ENCODE data around the gene GREB1.

The GREB1 gene

GRCh38 chr2:11612553-11613215 is 78.8 kb downstream of the GREB1 start:
- no peak for DNase-seq (ENCODE audit: low spot score)

- DNase-seq (ENCODE audit: low spot score) = no peak
Measured at GRCh38 chr2:11613297-11613696, 79.5 kb downstream of the GREB1 start.

GRCh38 chr2:11615209-11615608 is 81.4 kb downstream of the GREB1 start:
- DNase-seq (ENCODE audit: low spot score) = no peak

GRCh38 chr2:11616097-11616687 is 82.3 kb downstream of the GREB1 start:
- DNase-seq (ENCODE audit: low spot score) = no peak

- DNase-seq (ENCODE audit: low spot score) = no peak
Measured at GRCh38 chr2:11616851-11617415, 83.1 kb downstream of the GREB1 start.

GRCh38 chr2:11617527-11617926 is 83.7 kb downstream of the GREB1 start:
- DNase-seq (ENCODE audit: low spot score) = no peak

GRCh38 chr2:11617984-11618707 is 84.3 kb downstream of the GREB1 start:
- no peak for DNase-seq (ENCODE audit: low spot score)

GRCh38 chr2:11618708-11619062 is 84.8 kb downstream of the GREB1 start:
- no peak for DNase-seq (ENCODE audit: low spot score)

- DNase-seq (ENCODE audit: low spot score) = no peak
Measured at GRCh38 chr2:11621410-11621809, 87.6 kb downstream of the GREB1 start.

- DNase-seq (ENCODE audit: low spot score) = no peak
Measured at GRCh38 chr2:11622611-11623010, 88.8 kb downstream of the GREB1 start.

- DNase-seq (ENCODE audit: low spot score) = no peak
Measured at GRCh38 chr2:11624893-11625292, 91.0 kb downstream of the GREB1 start.

- DNase-seq (ENCODE audit: low spot score) = no peak
Measured at GRCh38 chr2:11625671-11626070, 91.8 kb downstream of the GREB1 start.

GRCh38 chr2:11628675-11629074 is 94.8 kb downstream of the GREB1 start:
- DNase-seq (ENCODE audit: low spot score) = no peak

GRCh38 chr2:11629215-11629614 is 95.4 kb downstream of the GREB1 start:
- no peak for DNase-seq (ENCODE audit: low spot score)

- DNase-seq (ENCODE audit: low spot score) = no peak
Measured at GRCh38 chr2:11629851-11630250, 96.0 kb downstream of the GREB1 start.

GRCh38 chr2:11630855-11631254 is 97.0 kb downstream of the GREB1 start:
- DNase-seq (ENCODE audit: low spot score) = no peak

GRCh38 chr2:11631462-11631861 is 97.6 kb downstream of the GREB1 start:
- no peak for DNase-seq (ENCODE audit: low spot score)

- no peak for DNase-seq (ENCODE audit: low spot score)
Measured at GRCh38 chr2:11633923-11634478, 100.2 kb downstream of the GREB1 start.

GRCh38 chr2:11634584-11634983 is 100.7 kb downstream of the GREB1 start:
- no peak for DNase-seq (ENCODE audit: low spot score)

GRCh38 chr2:11635141-11635540 is 101.3 kb downstream of the GREB1 start:
- no peak for DNase-seq (ENCODE audit: low spot score)

- DNase-seq (ENCODE audit: low spot score) = no peak
Measured at GRCh38 chr2:11636593-11637295, 102.9 kb downstream of the GREB1 start.

- no peak for DNase-seq (ENCODE audit: low spot score)
Measured at GRCh38 chr2:11637546-11637945, 103.7 kb downstream of the GREB1 start.

All from HuH-7 (cell line).